WTC11 (cell line): Measurements from ENCODE around the gene INPP4B. TPM values are rescaled to one million over a fixed set of nuclear protein-coding genes. Genes with fewer than 3 reads are reported as not detected.

Experiments
- ATAC-seq: fragments of 200-7000 bp; cut with Tn5 transposase; 2 replicates; pipeline ENCODE4 v1.10.0; 2021; ENCODE audit warnings: mild to moderate bottlenecking, moderate library complexity
- CTCF ChIA-PET: fragments of 300-600 bp; sonication (Branson Sonifier 250); formaldehyde crosslinking; loops from one replicate; lab custom pipeline; 2021; ENCODE audit warnings: antibody characterized with exemption; lab: Charles Lee
- POLR2A ChIA-PET: fragments of 350-600 bp; sonication (Branson Sonifier 250); formaldehyde crosslinking; loops from one replicate; lab custom pipeline; 2021; ENCODE audit warnings: antibody characterized with exemption; lab: Charles Lee
- DNase-seq: peaks from one replicate; pipeline ENCODE4 v3.0.0; 2021; ENCODE audit warnings: low spot score
- H3K27ac Mint-ChIP-seq: 2 replicates; pipeline ENCODE4 v1.8.0; 2021; ENCODE audit warnings: mixed read lengths
- H3K27me3 Mint-ChIP-seq: 2 replicates; pipeline ENCODE4 v1.8.0; 2021; ENCODE audit warnings: low read depth, mild to moderate bottlenecking, moderate library complexity, mixed read lengths
- H3K36me3 Mint-ChIP-seq: 2 replicates; pipeline ENCODE4 v1.8.0; 2021; ENCODE audit warnings: mixed read lengths
- H3K4me1 Mint-ChIP-seq: 2 replicates; pipeline ENCODE4 v1.8.0; 2022; ENCODE audit warnings: mixed read lengths
- H3K4me3 Mint-ChIP-seq: 2 replicates; pipeline ENCODE4 v1.8.0; 2021; ENCODE audit warnings: mild to moderate bottlenecking, moderate library complexity, mixed read lengths
- H3K9me3 Mint-ChIP-seq: 2 replicates; pipeline ENCODE4 v1.8.0; 2021; ENCODE audit warnings: mixed read lengths
- AFF4 ChIP-seq: sonication (generic); formaldehyde crosslinking; IDR thresholded peaks from 2 replicates; pipeline ENCODE4 v1.8.1; 2023; ENCODE audit warnings: mild to moderate bottlenecking, missing genetic modification reagents, borderline replicate concordance
- ATF3 ChIP-seq: sonication (generic); formaldehyde crosslinking; conservative IDR thresholded peaks from 2 replicates; pipeline ENCODE4 v1.8.1; 2022; ENCODE audit warnings: mild to moderate bottlenecking, missing genetic modification reagents
- CBFB ChIP-seq: sonication (generic); formaldehyde crosslinking; IDR thresholded peaks from 2 replicates; pipeline ENCODE4 v1.8.1; 2022; ENCODE audit warnings: mild to moderate bottlenecking, low read depth, missing genetic modification reagents
- E2F1 ChIP-seq: sonication (generic); formaldehyde crosslinking; IDR thresholded peaks from 2 replicates; pipeline ENCODE4 v1.8.0; 2022; ENCODE audit warnings: mild to moderate bottlenecking, missing genetic modification reagents
- FOXK1 ChIP-seq: sonication (generic); formaldehyde crosslinking; IDR thresholded peaks from 2 replicates; pipeline ENCODE4 v1.8.0; 2022; ENCODE audit warnings: mild to moderate bottlenecking, moderate library complexity, missing genetic modification reagents
- GRHL2 ChIP-seq: fragments of 250-450 bp; sonication (Bioruptor Pico); IDR thresholded peaks from 2 replicates; pipeline ENCODE4 v1.8.0; 2022; ENCODE audit warnings: mild to moderate bottlenecking, moderate library complexity; ENCODE audit not compliant: insufficient replicate concordance, severe bottlenecking
- GTF2I ChIP-seq: fragments of 250-450 bp; sonication (Bioruptor Pico); conservative IDR thresholded peaks from 2 replicates; pipeline ENCODE4 v1.4.0; 2021; ENCODE audit warnings: mild to moderate bottlenecking
- IRF1 ChIP-seq: sonication (generic); formaldehyde crosslinking; IDR thresholded peaks from 2 replicates; pipeline ENCODE4 v1.8.0; 2023; ENCODE audit warnings: missing genetic modification reagents
- NFE2L1 ChIP-seq: sonication (generic); formaldehyde crosslinking; IDR thresholded peaks from 2 replicates; pipeline ENCODE4 v1.8.1; 2023; ENCODE audit warnings: missing genetic modification reagents
- OVOL2 ChIP-seq: fragments of 250-450 bp; sonication (Bioruptor Pico); IDR thresholded peaks from 2 replicates; pipeline ENCODE4 v1.9.0; 2021; ENCODE audit warnings: mild to moderate bottlenecking, borderline replicate concordance
- PRDM15 ChIP-seq: sonication (generic); formaldehyde crosslinking; IDR thresholded peaks from 2 replicates; pipeline ENCODE4 v1.8.0; 2022; ENCODE audit warnings: missing genetic modification reagents
- RELA ChIP-seq: sonication (generic); formaldehyde crosslinking; IDR thresholded peaks from 2 replicates; pipeline ENCODE4 v1.8.1; 2022; ENCODE audit warnings: missing genetic modification reagents, mild to moderate bottlenecking, borderline replicate concordance
- SMAD3 ChIP-seq: sonication (generic); formaldehyde crosslinking; IDR thresholded peaks from 2 replicates; pipeline ENCODE4 v1.8.0; 2022; ENCODE audit warnings: missing genetic modification reagents, mild to moderate bottlenecking, borderline replicate concordance
- SP1 ChIP-seq: sonication (generic); formaldehyde crosslinking; conservative IDR thresholded peaks from 2 replicates; pipeline ENCODE4 v1.8.1; 2022; ENCODE audit warnings: missing genetic modification reagents
- STAT6 ChIP-seq: sonication (generic); formaldehyde crosslinking; conservative IDR thresholded peaks from 2 replicates; pipeline ENCODE4 v1.8.1; 2023; ENCODE audit warnings: mild to moderate bottlenecking, low read depth, missing genetic modification reagents, moderate library complexity
- ZNF219 ChIP-seq: sonication (generic); formaldehyde crosslinking; IDR thresholded peaks from 2 replicates; pipeline ENCODE4 v1.8.0; 2023; ENCODE audit warnings: missing genetic modification reagents, mild to moderate bottlenecking, borderline replicate concordance
- ZNF512 ChIP-seq: sonication (generic); formaldehyde crosslinking; IDR thresholded peaks from 2 replicates; pipeline ENCODE4 v1.8.1; 2022; ENCODE audit warnings: missing genetic modification reagents, borderline replicate concordance
- total RNA-seq: library from RNA; stranded (reverse); gene quantifications from 3 replicates; pipeline ENCODE4 v1.2.3, GENCODE V29; 2021

INPP4B gene
- total RNA-seq, 1 experiment from 2014 or later: 0.92 TPM

GRCh38 chr4:142287371-142287770, 558.7 kb downstream of the INPP4B start:
- Mint-ChIP-seq H3K27me3 (no peaks in the 10 kb centered on the region; the same call in 1 of the 2 replicates), H3K4me1 (no peaks in the 10 kb centered on the region), H3K36me3 (no peaks in the 10 kb centered on the region), H3K4me3 (no peak overlapping the region), H3K9me3 (peaks cover 12% of the 10 kb centered on the region), H3K27ac (no peak overlapping the region)
- ChIA-PET POLR2A (no interaction called here), CTCF (interaction anchor here (0.6 kb wide), 1 partner anchor 563 kb away, joined by 3 read pairs; no protein-coding TSS in a partner anchor)
- ATAC-seq (no peak), DNase-seq (no peak)
- TF ChIP-seq IRF1: no peak
- no peak for TF ChIP-seq SMAD3 (CRISPR knock-in tag)
- TF ChIP-seq GTF2I (CRISPR knock-in tag): no peak
- no peak for TF ChIP-seq ZNF512 (CRISPR knock-in tag)
- no peak for TF ChIP-seq AFF4 (CRISPR knock-in tag)
- no peak for TF ChIP-seq STAT6 (CRISPR knock-in tag)
- TF ChIP-seq OVOL2 (CRISPR knock-in tag): no peak
- TF ChIP-seq ATF3 (CRISPR knock-in tag): no peak
- TF ChIP-seq SP1 (CRISPR knock-in tag): no peak
- TF ChIP-seq E2F1 (CRISPR knock-in tag): no peak
- no peak for TF ChIP-seq FOXK1 (CRISPR knock-in tag)
- no peak for TF ChIP-seq PRDM15 (CRISPR knock-in tag)
- TF ChIP-seq GRHL2 (CRISPR knock-in tag): no peak
- no peak for TF ChIP-seq RELA
- TF ChIP-seq CBFB (CRISPR knock-in tag): no peak
- no peak for TF ChIP-seq NFE2L1 (CRISPR knock-in tag)
- TF ChIP-seq ZNF219 (CRISPR knock-in tag): no peak
